WI38 (cell line): ENCODE measurements around the gene TNFRSF13B.
"Not testable (repeated sequence)": the region's sequence is repeated elsewhere in the genome, so short reads cannot be mapped to it uniquely, and the experiment has no call there.

Source experiments
- H3K4me3 ChIP-seq: 2 replicates; pipeline ENCODE4 v1.5.1; 2011; ENCODE audit warnings: low read depth, mild to moderate bottlenecking, control low read depth, low read length
- TF ChIP-seq, protein P1 (sequence below): IDR thresholded peaks from 2 replicates; pipeline ENCODE4 v1.5.1; 2012; ENCODE audit warnings: low read depth, mild to moderate bottlenecking, control low read depth, low read length

TNFRSF13B gene

DNA sequence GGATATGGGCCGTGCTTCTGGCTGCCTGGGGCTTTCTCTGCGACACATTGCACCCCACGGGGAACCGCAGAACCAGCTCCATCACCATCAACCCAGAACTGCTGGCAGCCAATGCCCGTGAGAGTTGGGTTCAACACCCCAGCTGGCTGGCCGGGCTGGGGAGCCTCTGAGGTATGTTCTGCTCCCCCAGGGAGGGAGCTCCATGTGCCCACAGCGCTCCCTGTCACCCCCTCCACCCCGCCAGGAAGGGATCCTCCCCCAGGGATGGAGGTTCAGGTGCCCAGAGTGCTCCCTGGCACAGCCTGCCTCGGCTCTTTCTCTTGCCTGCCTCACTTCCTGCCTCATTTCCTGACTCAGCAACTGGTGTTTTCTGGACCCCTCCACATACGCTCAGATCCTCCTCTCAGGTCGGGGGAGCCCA is 46.1 kb upstream of the TNFRSF13B start:
- H3K4me3 ChIP-seq: no peak overlapping the region
- TF ChIP-seq, protein P1, sequence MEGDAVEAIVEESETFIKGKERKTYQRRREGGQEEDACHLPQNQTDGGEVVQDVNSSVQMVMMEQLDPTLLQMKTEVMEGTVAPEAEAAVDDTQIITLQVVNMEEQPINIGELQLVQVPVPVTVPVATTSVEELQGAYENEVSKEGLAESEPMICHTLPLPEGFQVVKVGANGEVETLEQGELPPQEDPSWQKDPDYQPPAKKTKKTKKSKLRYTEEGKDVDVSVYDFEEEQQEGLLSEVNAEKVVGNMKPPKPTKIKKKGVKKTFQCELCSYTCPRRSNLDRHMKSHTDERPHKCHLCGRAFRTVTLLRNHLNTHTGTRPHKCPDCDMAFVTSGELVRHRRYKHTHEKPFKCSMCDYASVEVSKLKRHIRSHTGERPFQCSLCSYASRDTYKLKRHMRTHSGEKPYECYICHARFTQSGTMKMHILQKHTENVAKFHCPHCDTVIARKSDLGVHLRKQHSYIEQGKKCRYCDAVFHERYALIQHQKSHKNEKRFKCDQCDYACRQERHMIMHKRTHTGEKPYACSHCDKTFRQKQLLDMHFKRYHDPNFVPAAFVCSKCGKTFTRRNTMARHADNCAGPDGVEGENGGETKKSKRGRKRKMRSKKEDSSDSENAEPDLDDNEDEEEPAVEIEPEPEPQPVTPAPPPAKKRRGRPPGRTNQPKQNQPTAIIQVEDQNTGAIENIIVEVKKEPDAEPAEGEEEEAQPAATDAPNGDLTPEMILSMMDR: no peak

DNA sequence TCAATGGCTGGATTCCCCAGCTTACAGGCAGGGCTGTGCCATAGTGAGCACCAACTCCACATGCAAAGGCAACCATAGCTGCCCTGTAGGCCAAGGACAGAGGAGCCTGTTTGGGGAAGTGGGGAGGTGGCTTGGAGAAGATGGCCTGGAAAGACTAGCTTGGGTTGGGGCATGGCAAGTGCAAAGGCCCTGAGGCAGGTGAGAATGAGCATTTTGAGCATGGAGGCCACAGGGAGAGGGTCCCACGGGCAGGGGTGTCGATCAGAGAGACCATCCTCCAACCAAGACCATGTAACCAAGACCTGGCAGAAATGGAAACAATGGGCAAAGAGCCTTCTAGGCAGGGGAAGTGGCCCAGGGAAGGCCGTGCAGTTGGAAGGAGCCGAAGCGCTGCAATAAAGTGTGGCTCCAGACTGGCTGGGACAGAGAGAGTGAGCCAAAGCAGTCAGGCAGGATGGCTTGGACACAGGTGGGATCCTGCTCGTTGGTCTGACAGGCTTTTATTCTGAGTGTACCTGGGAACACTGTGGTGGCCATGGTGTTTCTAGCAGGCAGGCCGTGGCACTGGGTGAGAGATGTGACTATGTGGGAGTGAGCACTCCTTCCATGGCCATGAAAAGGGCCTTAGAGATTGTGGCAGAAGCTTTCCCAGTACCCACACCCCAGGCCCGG is 45.6 kb upstream of the TNFRSF13B start:
- TF ChIP-seq, protein P1: no peak
- no peak overlapping the region for H3K4me3 ChIP-seq

DNA sequence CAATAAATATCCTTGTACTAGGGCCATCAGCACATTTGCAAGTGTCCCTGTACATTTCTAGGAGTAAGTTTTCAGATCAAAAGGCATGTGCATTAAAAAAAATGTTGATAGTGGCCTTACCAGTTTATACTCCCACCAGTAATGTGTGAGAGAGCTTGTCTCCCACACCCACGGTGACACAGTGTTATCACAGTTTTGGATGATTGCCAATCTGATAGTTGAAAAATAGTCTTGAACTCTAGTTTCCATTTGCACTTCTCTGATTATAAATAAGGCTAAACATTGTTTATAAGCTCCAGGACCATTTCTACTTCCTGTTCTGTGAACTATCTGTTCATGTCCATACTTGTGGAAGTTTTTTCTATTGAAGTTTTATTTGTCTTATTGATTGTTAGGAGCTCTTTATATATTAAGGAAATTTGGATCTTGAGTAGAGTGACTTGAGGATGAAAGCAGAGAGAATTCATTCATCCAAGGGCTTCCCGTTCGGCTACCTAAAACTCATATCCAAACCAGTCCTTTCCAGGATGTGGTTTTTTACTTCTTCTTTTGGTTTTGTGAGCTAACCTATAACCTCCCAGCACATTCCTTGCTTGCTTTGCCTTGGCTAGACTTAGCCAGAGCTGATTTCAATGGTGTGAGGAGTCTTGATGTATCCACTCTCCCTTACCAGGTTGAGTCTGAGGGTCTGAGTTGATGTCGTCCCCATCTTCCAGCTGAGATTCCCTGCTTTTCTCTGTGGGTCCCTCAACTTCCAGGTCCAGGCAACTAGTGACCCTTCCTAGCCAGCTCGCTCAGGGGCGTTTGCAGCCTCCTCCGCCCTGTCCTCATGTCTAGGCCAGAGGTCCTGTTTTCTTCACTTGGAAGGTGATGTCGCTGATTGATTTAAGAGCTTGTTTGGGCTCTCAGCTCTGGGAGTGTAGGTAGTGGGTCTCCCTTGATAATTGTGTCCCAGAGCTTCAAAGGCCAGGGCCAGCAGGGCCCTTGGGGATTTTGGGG is 44.6 kb upstream of the TNFRSF13B start:
- not testable (repeated sequence) for H3K4me3 ChIP-seq

DNA sequence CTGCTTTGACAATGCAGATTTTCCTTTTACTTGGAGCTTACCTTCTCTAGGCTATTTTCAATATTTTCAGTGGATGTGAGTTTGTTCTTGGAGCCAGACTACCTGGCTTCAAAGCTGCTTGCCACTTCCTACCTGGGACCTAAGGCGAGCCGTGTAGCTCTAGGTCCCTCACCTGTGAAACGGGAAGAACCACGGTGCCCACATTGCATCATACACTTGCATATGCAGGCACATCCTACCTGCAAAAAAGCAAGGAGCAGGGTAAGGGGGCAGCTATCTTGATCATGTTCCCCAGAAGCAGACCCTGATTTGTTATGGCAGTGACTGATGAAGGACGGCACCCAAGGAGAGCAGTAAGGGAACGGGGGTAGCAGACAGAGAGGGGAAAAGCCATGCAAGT is 43.3 kb upstream of the TNFRSF13B start:
- TF ChIP-seq, protein P1: no peak
- no peak overlapping the region for H3K4me3 ChIP-seq

DNA sequence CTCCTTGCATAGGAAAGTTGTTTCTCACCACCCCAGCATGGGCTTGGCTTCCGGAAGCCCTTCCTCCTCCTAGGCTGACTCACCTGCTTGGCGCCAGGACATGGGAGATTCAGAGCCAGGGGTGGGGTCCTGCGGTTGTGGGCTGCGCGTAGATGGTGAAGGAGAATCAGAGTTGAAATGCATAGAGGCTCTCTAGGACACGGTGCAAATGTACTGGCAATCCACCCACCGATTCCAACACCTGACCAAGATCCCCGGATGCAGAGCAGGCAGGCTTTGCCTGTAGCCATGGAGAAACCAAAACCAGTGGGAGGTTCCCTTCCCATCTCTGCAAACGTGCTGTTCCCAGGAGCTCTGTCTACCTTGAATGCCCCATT is 42.8 kb upstream of the TNFRSF13B start:
- not testable (repeated sequence) for H3K4me3 ChIP-seq

DNA sequence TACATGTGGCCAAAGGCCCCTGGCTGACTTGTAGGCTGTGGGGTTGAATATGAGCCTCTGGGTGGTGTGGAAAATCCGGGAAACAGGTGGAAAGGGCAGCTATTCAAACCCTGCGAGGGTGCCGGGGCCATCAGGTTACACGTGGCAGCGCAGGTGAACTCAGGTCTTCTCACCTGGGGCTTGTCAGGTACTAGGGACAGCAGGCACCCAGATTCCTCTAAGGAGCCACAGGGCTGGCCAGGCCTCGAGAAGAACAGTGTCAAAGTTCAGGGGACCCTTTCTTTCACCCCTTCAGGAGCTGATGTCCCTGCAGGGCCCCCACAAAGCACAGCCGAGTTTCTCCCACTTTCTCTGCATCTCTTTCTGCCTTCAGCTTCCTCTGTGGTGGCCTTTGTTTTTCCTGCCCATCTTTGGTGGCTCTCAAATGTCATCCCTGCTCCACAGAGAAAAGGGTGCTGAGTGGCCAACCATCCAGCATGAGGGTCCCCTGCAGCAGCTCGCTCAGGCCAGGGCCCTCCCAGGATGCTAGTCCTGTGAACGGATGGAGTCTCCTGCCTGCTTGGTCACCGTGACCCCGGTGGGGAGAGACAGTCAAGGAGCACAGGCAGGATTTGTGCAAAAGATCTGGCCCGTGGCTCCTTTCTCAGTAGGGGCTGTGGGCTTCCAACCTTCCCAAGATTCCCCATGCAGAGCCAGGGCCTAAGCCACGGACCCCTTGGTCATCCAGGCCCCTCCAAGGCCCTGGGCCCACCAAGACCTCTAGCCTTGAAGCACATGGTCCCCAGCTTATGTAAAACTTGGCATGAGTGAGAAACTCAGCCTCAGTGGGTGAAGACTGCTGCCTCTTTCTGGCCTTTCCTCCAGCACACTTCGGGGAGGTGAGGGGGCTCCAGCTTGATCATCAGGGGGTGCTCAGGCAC is 42.2 kb upstream of the TNFRSF13B start:
- not testable (repeated sequence) for H3K4me3 ChIP-seq

DNA sequence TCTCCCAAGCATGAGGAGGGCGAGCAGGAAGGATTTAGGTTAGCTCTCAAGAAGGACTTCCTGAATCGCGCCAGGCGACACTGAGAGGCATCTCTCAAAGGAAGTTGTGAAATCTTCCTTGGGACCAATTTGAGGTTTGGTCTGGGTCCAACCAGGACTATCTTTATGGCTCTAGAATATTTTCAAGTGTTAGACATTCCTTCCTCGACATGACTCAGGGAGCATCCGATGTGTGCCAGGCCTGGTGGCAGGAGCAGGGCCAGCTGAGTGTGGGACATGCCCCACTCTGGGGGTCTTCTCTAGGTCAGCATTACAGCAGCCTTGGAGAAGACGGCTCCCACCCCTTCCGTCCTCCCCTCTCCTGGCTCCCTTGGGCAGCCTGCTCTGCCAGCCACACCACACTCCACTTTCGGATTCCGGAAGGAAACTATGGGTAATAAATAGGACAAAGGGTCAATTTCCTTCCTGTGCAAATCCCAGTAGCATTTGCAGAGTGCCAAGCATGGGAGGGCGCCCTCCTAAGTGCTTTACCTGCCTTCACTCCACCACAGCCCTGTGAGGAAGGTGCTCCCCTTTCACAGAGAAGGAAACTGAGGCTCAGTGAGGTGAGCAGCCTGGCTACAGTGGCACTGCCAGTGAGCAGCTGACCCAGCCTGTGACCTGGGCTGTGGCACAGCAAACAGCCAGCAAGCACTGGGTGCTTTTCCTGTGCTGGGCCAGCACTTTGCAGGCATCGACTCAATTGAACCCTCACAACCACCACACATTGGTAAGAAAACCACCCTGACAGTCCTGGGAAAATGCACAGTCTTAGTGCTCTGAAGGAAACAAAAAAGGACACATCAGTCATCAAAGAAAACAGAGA is 39.4 kb upstream of the TNFRSF13B start:
- not testable (repeated sequence) for H3K4me3 ChIP-seq

DNA sequence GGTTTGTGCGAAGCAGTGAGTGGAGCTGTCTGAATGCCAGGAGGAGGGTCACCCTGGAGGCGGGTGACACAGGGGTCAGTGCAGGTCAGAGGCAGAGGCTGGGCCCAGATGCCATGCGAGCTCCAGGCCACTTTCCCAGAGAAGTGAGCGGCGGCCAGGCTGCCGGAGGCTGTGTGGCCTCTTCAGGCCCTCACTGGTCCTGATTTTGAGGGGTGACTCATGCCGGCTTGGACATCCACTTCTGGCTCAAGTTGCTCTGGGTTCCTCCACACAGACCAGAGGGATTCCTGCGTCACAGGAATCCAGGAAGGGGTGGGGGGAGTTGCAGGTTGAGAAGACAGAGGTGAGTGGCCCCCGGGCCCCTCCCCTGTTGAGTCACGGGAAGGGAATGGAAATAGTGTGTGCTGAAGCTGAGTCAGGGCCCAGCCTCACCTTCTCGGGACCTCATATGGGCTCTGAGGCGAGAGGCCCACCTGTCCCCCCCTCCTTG is 38.7 kb upstream of the TNFRSF13B start:
- not testable (repeated sequence) for H3K4me3 ChIP-seq

DNA sequence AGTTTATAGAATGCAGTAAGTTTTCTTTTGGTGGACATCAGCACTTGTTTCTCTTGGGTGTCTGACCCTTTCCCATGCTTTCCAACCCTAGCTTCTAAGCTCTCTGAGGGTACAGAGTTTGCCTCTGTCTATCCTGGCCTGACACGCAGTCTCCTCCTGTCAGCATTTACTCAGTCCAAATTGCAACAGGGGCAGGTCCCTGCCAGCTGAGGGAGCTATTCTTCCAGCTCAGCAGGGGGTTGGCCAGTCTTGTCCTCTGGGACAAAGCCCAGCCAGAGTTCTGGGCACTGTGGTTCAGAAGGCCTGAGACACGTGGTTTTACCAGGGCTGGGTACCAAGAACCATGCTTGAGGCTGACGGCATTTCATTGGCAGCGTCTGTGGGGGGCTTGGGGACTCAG is 38.1 kb upstream of the TNFRSF13B start:
- not testable (repeated sequence) for H3K4me3 ChIP-seq

DNA sequence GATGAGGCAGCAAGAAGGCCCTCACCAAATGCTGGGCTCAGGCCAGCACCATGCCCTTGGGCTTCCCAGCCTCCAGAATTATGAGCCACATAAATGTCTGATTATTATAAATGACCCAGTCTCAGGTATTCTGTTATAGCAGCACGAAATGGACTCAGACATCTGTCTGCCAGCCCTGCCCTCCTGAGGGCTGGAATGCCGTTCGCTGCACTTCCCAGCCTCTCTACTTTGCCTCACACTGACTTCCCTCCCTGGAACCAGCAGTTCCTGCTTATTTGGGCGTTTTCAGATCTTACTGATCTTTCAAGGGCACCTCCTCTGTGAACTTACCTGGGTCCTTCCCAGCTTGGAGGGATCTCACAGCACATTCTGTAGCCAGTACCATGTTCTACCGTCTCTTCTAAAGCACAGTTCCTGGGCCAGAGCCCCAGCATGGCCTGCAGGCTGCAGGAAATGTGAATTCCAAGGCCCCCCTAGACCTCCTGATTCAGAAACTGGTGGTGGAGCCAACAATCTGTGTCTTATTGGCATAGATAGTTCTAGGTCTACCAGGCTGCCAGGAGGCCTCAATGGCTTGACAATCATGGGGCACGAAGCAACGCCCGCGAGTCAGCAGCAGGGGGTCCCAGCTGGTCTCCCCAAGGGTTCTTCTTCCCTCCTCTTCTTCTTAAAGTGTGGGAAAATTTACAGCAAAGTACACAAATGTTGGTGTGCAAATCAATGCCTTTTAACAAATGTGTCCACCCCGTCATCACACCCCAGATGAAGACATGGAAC is 36.9 kb upstream of the TNFRSF13B start:
- not testable (repeated sequence) for H3K4me3 ChIP-seq

DNA sequence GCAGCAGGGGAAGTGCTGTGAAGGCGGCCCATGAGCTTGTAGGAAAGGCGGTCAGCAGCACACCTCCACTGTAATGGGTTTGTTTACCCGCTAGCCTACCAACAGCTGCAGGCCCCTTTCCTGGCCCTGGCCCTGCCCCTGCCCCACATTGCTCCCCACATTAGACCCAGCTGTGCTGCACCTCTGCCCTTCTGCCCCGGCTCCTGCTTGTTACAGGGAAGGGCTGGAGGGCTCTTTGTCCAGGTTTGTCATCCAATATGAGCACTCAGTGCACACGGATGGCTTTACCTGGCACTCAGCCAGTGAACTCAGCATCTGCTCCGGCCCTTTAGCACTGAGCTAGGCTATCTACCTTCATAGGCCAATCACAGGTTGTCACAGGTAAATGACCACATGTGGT is 36.0 kb upstream of the TNFRSF13B start:
- not testable (repeated sequence) for H3K4me3 ChIP-seq

DNA sequence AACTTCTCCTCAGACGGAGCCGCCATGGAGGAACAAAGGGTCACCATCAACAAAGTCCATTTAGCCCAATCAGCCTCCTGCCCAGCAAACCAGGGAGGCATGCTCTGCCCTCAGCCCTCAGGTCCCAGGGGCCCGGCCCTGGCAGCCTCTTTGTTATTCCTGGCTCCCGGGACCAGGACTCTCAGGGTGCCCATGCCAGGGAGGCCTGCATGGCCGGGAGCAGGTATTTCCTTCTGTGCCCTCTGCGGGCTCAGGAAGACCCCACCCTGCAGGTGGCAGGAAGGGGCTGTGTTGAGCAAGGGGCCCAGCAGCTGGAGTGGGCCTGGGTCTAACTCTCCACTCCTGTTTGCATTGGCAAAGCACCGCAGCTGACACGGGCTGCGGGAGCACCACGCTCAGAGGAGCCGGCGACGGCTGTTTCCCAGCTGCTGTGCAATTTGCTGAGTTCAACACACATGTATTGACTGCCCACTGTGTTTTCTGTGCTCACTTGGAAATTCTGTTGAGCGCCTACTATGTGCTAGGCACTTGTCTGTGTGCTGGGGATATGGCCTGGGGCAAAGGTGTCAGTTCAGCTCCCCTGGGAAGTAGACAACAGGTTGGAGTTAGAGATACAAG is 33.2 kb upstream of the TNFRSF13B start:
- H3K4me3 ChIP-seq: not testable (repeated sequence)
